Keratinocyte (primary cell): ENCODE data around the gene ITGA11. TPM values are rescaled to one million over a fixed set of nuclear protein-coding genes. Genes with fewer than 3 reads are reported as not detected.

Experiments used
- DNase-seq: peaks from one replicate; pipeline ENCODE4 v3.0.0-alpha.2; 2011; ENCODE audit warnings: low read depth, missing footprints, low spot score
- FAIRE-seq: peaks from 2 replicates; lab custom pipeline; 2011; peaks lifted over from hg19 to GRCh38; lab: Jason Lieb, UNC
- H2AFZ ChIP-seq: 2 replicates; pipeline ENCODE4 v1.6.0; 2012; ENCODE audit warnings: low read length, control low read depth, inconsistent platforms; ENCODE audit not compliant: control insufficient read depth
- H3K27ac ChIP-seq: 2 replicates; pipeline ENCODE4 v1.5.1; 2011; ENCODE audit warnings: low read length; ENCODE audit not compliant: control insufficient read depth, insufficient read depth
- H3K27me3 ChIP-seq: 3 replicates; pipeline ENCODE4 v1.6.0; 2011; ENCODE audit warnings: low read length; ENCODE audit not compliant: control insufficient read depth, insufficient read depth; ENCODE audit errors: extremely low read depth
- H3K36me3 ChIP-seq, 2 experiments: 2 replicates in 1 of 2; 3 replicates in 1 of 2; pipeline ENCODE4 v1.5.1; 2011; ENCODE audit warnings: low read length in 2 of 2, mild to moderate bottlenecking in 1 of 2; ENCODE audit not compliant: control insufficient read depth in 2 of 2, insufficient read depth in 2 of 2; ENCODE audit errors: extremely low read depth in 1 of 2
- H3K4me1 ChIP-seq: 3 replicates; pipeline ENCODE4 v1.5.1; 2011; ENCODE audit warnings: low read length; ENCODE audit not compliant: control insufficient read depth, insufficient read depth; ENCODE audit errors: extremely low read depth
- H3K4me2 ChIP-seq: 3 replicates; pipeline ENCODE4 v1.6.0; 2011; ENCODE audit warnings: low read depth, low read length; ENCODE audit not compliant: control insufficient read depth, insufficient read depth; ENCODE audit errors: extremely low read depth
- H3K4me3 ChIP-seq, 3 experiments: fragments of 200-600 bp in 1 of 3; sonication (generic) in 1 of 3; 2 replicates in 2 of 3; 3 replicates in 1 of 3; pipeline ENCODE4 v1.5.1; 2011 to 2016; ENCODE audit warnings: low read length in 3 of 3, mild to moderate bottlenecking in 3 of 3, control low read depth in 2 of 3, inconsistent platforms in 1 of 3, low read depth in 1 of 3, mixed read lengths in 1 of 3, mixed run types in 1 of 3, moderate library complexity in 1 of 3; ENCODE audit not compliant: control insufficient read depth in 2 of 3, insufficient read depth in 2 of 3; ENCODE audit errors: extremely low read depth in 1 of 3
- H3K79me2 ChIP-seq: 2 replicates; pipeline ENCODE4 v1.6.0; 2012; ENCODE audit warnings: low read length; ENCODE audit not compliant: control insufficient read depth, insufficient read depth
- H3K9ac ChIP-seq: 3 replicates; pipeline ENCODE4 v1.6.0; 2011; ENCODE audit warnings: low read length; ENCODE audit not compliant: control insufficient read depth, insufficient read depth; ENCODE audit errors: extremely low read depth
- H3K9me1 ChIP-seq: 3 replicates; pipeline ENCODE4 v1.6.0; 2011; ENCODE audit warnings: low read length; ENCODE audit not compliant: control insufficient read depth, insufficient read depth; ENCODE audit errors: extremely low read depth
- H3K9me3 ChIP-seq: 2 replicates; pipeline ENCODE4 v1.5.1; 2012; ENCODE audit warnings: low read depth, low read length; ENCODE audit not compliant: control insufficient read depth
- H4K20me1 ChIP-seq: 3 replicates; pipeline ENCODE4 v1.6.0; 2011; ENCODE audit warnings: low read length; ENCODE audit not compliant: control insufficient read depth, insufficient read depth; ENCODE audit errors: extremely low read depth
- EZH2 ChIP-seq: IDR thresholded peaks from one replicate; pipeline ENCODE4 v1.6.1; 2012; ENCODE audit warnings: inconsistent platforms, mild to moderate bottlenecking, low read length, moderate library complexity
- dilution Hi-C: fragments of 300-500 bp; cut with MboI; formaldehyde crosslinking; loops from one replicate; pipeline ENCODE4 v1.7.0; 2020; ENCODE audit warnings: low sequenced_read_pairs; ENCODE audit not compliant: extremely low pct_ligation_motif_present
- polyA plus RNA-seq, 5 experiments: library from polyadenylated mRNA; depleted of rRNA in 3 of 5; stranded (reverse) in 3 of 5; stranded (forward) in 1 of 5; unstranded in 1 of 5; fragments of >200 nt; gene quantifications; 1 replicate in 1 of 5; 2 replicates in 3 of 5; 3 replicates in 1 of 5; pipeline versions ENCODE4 v1.2.1 to v1.2.3, GENCODE V29; 2011 to 2012; ENCODE audit warnings: missing spikeins in 2 of 5, low read depth in 1 of 5, low replicate concordance in 1 of 5
- TF ChIP-seq, protein P1 (sequence below), 3 experiments: IDR thresholded peaks in 1 of 3; conservative IDR thresholded peaks in 1 of 3; optimal IDR thresholded peaks in 1 of 3; 2 replicates in 2 of 3; 3 replicates in 1 of 3; pipeline versions ENCODE3 to v1.5.1; 2011; ENCODE audit warnings: low read length in 3 of 3, mild to moderate bottlenecking in 3 of 3, moderate library complexity in 2 of 3, control low read depth in 1 of 3, inconsistent platforms in 1 of 3; ENCODE audit not compliant: insufficient read depth in 2 of 3; ENCODE audit errors: extremely low read depth in 1 of 3

The ITGA11 gene
- polyA plus RNA-seq, 1 donor (not counting 4 experiments of a cell fraction or from before 2014, with no cell fraction given): not detected

DNA sequence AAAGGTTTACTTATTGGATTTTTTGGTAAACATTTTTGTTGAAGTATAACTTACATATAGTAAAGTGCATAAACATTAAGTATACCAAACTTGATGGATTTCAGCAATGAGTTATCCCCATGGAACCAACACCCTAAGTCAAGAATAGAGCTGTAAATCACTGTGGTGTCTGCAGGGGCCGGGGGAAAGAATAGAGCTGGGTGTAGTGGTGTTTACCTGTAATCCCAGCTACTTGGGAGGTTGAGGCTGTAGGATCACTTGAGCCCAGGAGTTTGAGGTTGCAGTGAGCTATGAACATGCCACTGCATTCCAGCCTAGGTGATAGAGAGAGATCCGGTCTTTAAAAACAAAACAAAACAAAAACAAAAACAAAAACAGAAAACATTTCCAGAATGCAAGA is 167.7 kb downstream of the ITGA11 start:
- Histone ChIP-seq H3K9ac (no peak overlapping the region), H3K4me1 (peaks cover 40% of the 10 kb centered on the region), H2AFZ (peak overlapping the region; percentile 46), H4K20me1 (no peaks in the 10 kb centered on the region), H3K36me3 (no peaks in the 10 kb centered on the region), H3K79me2 (no peaks in the 10 kb centered on the region), H3K27me3 (no peaks in the 10 kb centered on the region), H3K4me3 (peak overlapping the region in 1 of 3 experiments; percentile 1), H3K4me2 (peak overlapping the region; percentile 25), H3K9me3 (no peaks in the 10 kb centered on the region), H3K27ac (no peak overlapping the region), H3K9me1 (no peaks in the 10 kb centered on the region)
- dilution Hi-C loops: no loop called here
- no peak for DNase-seq
- TF ChIP-seq EZH2: no peak
- TF ChIP-seq, protein P1, sequence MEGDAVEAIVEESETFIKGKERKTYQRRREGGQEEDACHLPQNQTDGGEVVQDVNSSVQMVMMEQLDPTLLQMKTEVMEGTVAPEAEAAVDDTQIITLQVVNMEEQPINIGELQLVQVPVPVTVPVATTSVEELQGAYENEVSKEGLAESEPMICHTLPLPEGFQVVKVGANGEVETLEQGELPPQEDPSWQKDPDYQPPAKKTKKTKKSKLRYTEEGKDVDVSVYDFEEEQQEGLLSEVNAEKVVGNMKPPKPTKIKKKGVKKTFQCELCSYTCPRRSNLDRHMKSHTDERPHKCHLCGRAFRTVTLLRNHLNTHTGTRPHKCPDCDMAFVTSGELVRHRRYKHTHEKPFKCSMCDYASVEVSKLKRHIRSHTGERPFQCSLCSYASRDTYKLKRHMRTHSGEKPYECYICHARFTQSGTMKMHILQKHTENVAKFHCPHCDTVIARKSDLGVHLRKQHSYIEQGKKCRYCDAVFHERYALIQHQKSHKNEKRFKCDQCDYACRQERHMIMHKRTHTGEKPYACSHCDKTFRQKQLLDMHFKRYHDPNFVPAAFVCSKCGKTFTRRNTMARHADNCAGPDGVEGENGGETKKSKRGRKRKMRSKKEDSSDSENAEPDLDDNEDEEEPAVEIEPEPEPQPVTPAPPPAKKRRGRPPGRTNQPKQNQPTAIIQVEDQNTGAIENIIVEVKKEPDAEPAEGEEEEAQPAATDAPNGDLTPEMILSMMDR (optimal IDR thresholded peaks at IDR 0.05 in 1 of 3, IDR thresholded peaks at IDR 0.05 in 1 of 3, conservative IDR thresholded peaks at IDR 0.05 in 1 of 3; ENCODE audit: extremely low read depth in 1 of 3, insufficient read depth in 2 of 3, low read length in 3 of 3): no peak
- no peak for FAIRE-seq

DNA sequence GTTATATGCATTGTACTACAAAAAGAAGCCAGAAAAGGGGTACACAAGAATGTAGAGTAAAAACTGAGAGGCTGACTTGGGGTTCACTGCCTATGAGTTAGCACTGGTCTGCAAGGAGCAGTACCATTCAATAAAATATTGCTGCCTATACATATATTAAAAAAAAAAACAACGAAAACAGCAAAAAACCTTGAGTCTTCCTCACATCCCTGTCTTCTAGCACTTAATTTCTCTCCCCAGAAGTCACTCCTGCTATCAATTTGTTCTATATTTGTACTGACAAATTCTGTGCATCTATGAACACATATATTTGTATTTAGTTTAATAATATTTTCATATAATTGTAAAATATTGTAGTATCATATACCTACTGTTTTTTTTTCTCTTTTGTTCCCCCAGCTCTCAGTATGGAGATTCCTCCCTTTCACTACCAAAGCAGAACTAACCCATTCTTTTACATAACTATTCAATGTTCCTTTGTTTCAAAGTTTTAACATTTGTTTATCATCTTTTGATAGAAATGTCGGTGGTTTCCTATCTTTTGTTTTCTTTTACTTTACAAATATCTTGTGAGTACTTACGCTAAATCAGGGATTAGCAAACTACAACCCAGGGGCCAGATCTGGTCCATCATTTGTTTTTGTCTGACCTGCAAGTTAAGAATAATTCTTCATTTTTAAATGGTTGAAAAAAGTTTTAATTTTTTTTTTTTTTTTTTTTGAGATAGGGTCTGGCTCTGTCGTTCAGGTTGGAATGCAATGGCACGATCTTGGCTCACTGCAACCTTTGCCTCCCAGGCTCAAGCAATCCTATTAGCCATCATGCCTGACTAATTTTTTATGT is 169.2 kb downstream of the ITGA11 start:
- DNase-seq: no peak
- no peak for TF ChIP-seq EZH2
- TF ChIP-seq, protein P1 (optimal IDR thresholded peaks at IDR 0.05 in 1 of 3, IDR thresholded peaks at IDR 0.05 in 1 of 3, conservative IDR thresholded peaks at IDR 0.05 in 1 of 3; ENCODE audit: extremely low read depth in 1 of 3, insufficient read depth in 2 of 3, low read length in 3 of 3): no peak
- no peak overlapping the region for H2AFZ ChIP-seq
- no peak overlapping the region for H3K4me2 ChIP-seq
- H3K79me2 ChIP-seq: no peaks in the 10 kb centered on the region
- H3K4me1 ChIP-seq: peaks cover 34% of the 10 kb centered on the region
- dilution Hi-C loops: no loop called here
- no peak overlapping the region for H3K9ac ChIP-seq
- H4K20me1 ChIP-seq: no peaks in the 10 kb centered on the region
- no peaks in the 10 kb centered on the region for H3K9me3 ChIP-seq
- H3K36me3 ChIP-seq: no peaks in the 10 kb centered on the region
- H3K4me3 ChIP-seq: no peak overlapping the region
- H3K27ac ChIP-seq: no peak overlapping the region
- H3K27me3 ChIP-seq: no peaks in the 10 kb centered on the region
- no peak for FAIRE-seq
- H3K9me1 ChIP-seq: no peaks in the 10 kb centered on the region
